ENCODE measurements around the gene RNF217.
A peak's percentile ranks its signal among the peaks of the same experiment; 100 is the strongest.

The RNF217 gene

GRCh38 chr6:125037827-125038226 is 75.6 kb downstream of the RNF217 start:
- no peaks in the 10 kb centered on the region for H3K36me3 ChIP-seq (ENCODE audit: control insufficient read depth, insufficient read depth, low read length)
- H3K4me1 ChIP-seq (ENCODE audit: control insufficient read depth, insufficient read depth, low read length) = no peaks in the 10 kb centered on the region
- no peak overlapping the region for H3K4me3 ChIP-seq (ENCODE audit: low read depth, low read length)
- no peak overlapping the region for H3K9ac ChIP-seq (ENCODE audit: low read depth, low read length)
- H3K9me3 ChIP-seq (ENCODE audit: control insufficient read depth, insufficient read depth, low read length) = no peaks in the 10 kb centered on the region
- no peaks in the 10 kb centered on the region for H3K27me3 ChIP-seq (ENCODE audit: control insufficient read depth, insufficient read depth, low read length)
- H3K27ac ChIP-seq (ENCODE audit: low read depth, low read length) = no peak overlapping the region

GRCh38 chr6:125038925-125039324 is 76.7 kb downstream of the RNF217 start:
- no peaks in the 10 kb centered on the region for H3K27me3 ChIP-seq (ENCODE audit: control insufficient read depth, insufficient read depth, low read length)
- no peak overlapping the region for H3K27ac ChIP-seq (ENCODE audit: low read depth, low read length)
- no peaks in the 10 kb centered on the region for H3K36me3 ChIP-seq (ENCODE audit: control insufficient read depth, insufficient read depth, low read length)
- H3K9me3 ChIP-seq (ENCODE audit: control insufficient read depth, insufficient read depth, low read length) = no peaks in the 10 kb centered on the region
- no peak overlapping the region for H3K9ac ChIP-seq (ENCODE audit: low read depth, low read length)
- peaks cover 10% of the 10 kb centered on the region; the same call in 1 of the 2 replicates for H3K4me1 ChIP-seq (ENCODE audit: control insufficient read depth, insufficient read depth, low read length)
- H3K4me3 ChIP-seq (ENCODE audit: low read depth, low read length) = no peak overlapping the region

- Histone ChIP-seq H3K27me3 (ENCODE audit: control insufficient read depth, insufficient read depth, low read length) (no peaks in the 10 kb centered on the region), H3K4me3 (ENCODE audit: low read depth, low read length) (no peak overlapping the region), H3K36me3 (ENCODE audit: control insufficient read depth, insufficient read depth, low read length) (no peaks in the 10 kb centered on the region), H3K4me1 (ENCODE audit: control insufficient read depth, insufficient read depth, low read length) (peaks cover 20% of the 10 kb centered on the region), H3K9me3 (ENCODE audit: control insufficient read depth, insufficient read depth, low read length) (no peaks in the 10 kb centered on the region), H3K9ac (ENCODE audit: low read depth, low read length) (no peak overlapping the region), H3K27ac (ENCODE audit: low read depth, low read length) (no peak overlapping the region)
Observed at GRCh38 chr6:125041740-125042459, 79.7 kb downstream of the RNF217 start.

- Histone ChIP-seq H3K4me1 (ENCODE audit: control insufficient read depth, insufficient read depth, low read length) (peaks cover 20% of the 10 kb centered on the region), H3K4me3 (ENCODE audit: low read depth, low read length) (no peak overlapping the region), H3K27me3 (ENCODE audit: control insufficient read depth, insufficient read depth, low read length) (no peaks in the 10 kb centered on the region), H3K9ac (ENCODE audit: low read depth, low read length) (no peak overlapping the region), H3K36me3 (ENCODE audit: control insufficient read depth, insufficient read depth, low read length) (no peaks in the 10 kb centered on the region), H3K27ac (ENCODE audit: low read depth, low read length) (no peak overlapping the region), H3K9me3 (ENCODE audit: control insufficient read depth, insufficient read depth, low read length) (no peaks in the 10 kb centered on the region)
Observed at GRCh38 chr6:125044066-125044465, 81.8 kb downstream of the RNF217 start.

- Histone ChIP-seq H3K9ac (ENCODE audit: low read depth, low read length) (no peak overlapping the region), H3K9me3 (ENCODE audit: control insufficient read depth, insufficient read depth, low read length) (no peaks in the 10 kb centered on the region), H3K4me1 (ENCODE audit: control insufficient read depth, insufficient read depth, low read length) (peaks cover 20% of the 10 kb centered on the region), H3K27ac (ENCODE audit: low read depth, low read length) (no peak overlapping the region), H3K4me3 (ENCODE audit: low read depth, low read length) (no peak overlapping the region), H3K27me3 (ENCODE audit: control insufficient read depth, insufficient read depth, low read length) (no peaks in the 10 kb centered on the region), H3K36me3 (ENCODE audit: control insufficient read depth, insufficient read depth, low read length) (no peaks in the 10 kb centered on the region)
Observed at GRCh38 chr6:125044667-125045066, 82.4 kb downstream of the RNF217 start.

GRCh38 chr6:125046107-125046925 is 84.1 kb downstream of the RNF217 start:
- Histone ChIP-seq H3K27ac (ENCODE audit: low read depth, low read length) (peak overlapping the region; percentile 65), H3K9me3 (ENCODE audit: control insufficient read depth, insufficient read depth, low read length) (no peaks in the 10 kb centered on the region), H3K36me3 (ENCODE audit: control insufficient read depth, insufficient read depth, low read length) (no peaks in the 10 kb centered on the region), H3K9ac (ENCODE audit: low read depth, low read length) (no peak overlapping the region), H3K4me1 (ENCODE audit: control insufficient read depth, insufficient read depth, low read length) (peaks cover 20% of the 10 kb centered on the region), H3K4me3 (ENCODE audit: low read depth, low read length) (no peak overlapping the region), H3K27me3 (ENCODE audit: control insufficient read depth, insufficient read depth, low read length) (no peaks in the 10 kb centered on the region)

GRCh38 chr6:125048274-125048673 is 86.0 kb downstream of the RNF217 start:
- Histone ChIP-seq H3K36me3 (ENCODE audit: control insufficient read depth, insufficient read depth, low read length) (no peaks in the 10 kb centered on the region), H3K9me3 (ENCODE audit: control insufficient read depth, insufficient read depth, low read length) (no peaks in the 10 kb centered on the region), H3K27me3 (ENCODE audit: control insufficient read depth, insufficient read depth, low read length) (no peaks in the 10 kb centered on the region), H3K4me1 (ENCODE audit: control insufficient read depth, insufficient read depth, low read length) (peaks cover 16% of the 10 kb centered on the region), H3K27ac (ENCODE audit: low read depth, low read length) (no peak overlapping the region), H3K4me3 (ENCODE audit: low read depth, low read length) (no peak overlapping the region), H3K9ac (ENCODE audit: low read depth, low read length) (no peak overlapping the region)

- Histone ChIP-seq H3K4me1 (ENCODE audit: control insufficient read depth, insufficient read depth, low read length) (peaks cover 8% of the 10 kb centered on the region), H3K9ac (ENCODE audit: low read depth, low read length) (no peak overlapping the region), H3K9me3 (ENCODE audit: control insufficient read depth, insufficient read depth, low read length) (no peaks in the 10 kb centered on the region), H3K4me3 (ENCODE audit: low read depth, low read length) (no peak overlapping the region), H3K27ac (ENCODE audit: low read depth, low read length) (no peak overlapping the region), H3K27me3 (ENCODE audit: control insufficient read depth, insufficient read depth, low read length) (no peaks in the 10 kb centered on the region), H3K36me3 (ENCODE audit: control insufficient read depth, insufficient read depth, low read length) (no peaks in the 10 kb centered on the region)
Observed at GRCh38 chr6:125050663-125051318, 88.6 kb downstream of the RNF217 start.

GRCh38 chr6:125053809-125054208 is 91.6 kb downstream of the RNF217 start:
- Histone ChIP-seq H3K4me1 (ENCODE audit: control insufficient read depth, insufficient read depth, low read length) (no peaks in the 10 kb centered on the region), H3K36me3 (ENCODE audit: control insufficient read depth, insufficient read depth, low read length) (no peaks in the 10 kb centered on the region), H3K9ac (ENCODE audit: low read depth, low read length) (no peak overlapping the region), H3K27me3 (ENCODE audit: control insufficient read depth, insufficient read depth, low read length) (no peaks in the 10 kb centered on the region), H3K9me3 (ENCODE audit: control insufficient read depth, insufficient read depth, low read length) (no peaks in the 10 kb centered on the region), H3K27ac (ENCODE audit: low read depth, low read length) (no peak overlapping the region), H3K4me3 (ENCODE audit: low read depth, low read length) (no peak overlapping the region)

- Histone ChIP-seq H3K36me3 (ENCODE audit: control insufficient read depth, insufficient read depth, low read length) (no peaks in the 10 kb centered on the region), H3K4me3 (ENCODE audit: low read depth, low read length) (no peak overlapping the region), H3K9ac (ENCODE audit: low read depth, low read length) (no peak overlapping the region), H3K27me3 (ENCODE audit: control insufficient read depth, insufficient read depth, low read length) (no peaks in the 10 kb centered on the region), H3K4me1 (ENCODE audit: control insufficient read depth, insufficient read depth, low read length) (no peaks in the 10 kb centered on the region), H3K9me3 (ENCODE audit: control insufficient read depth, insufficient read depth, low read length) (no peaks in the 10 kb centered on the region), H3K27ac (ENCODE audit: low read depth, low read length) (no peak overlapping the region)
Observed at GRCh38 chr6:125054331-125054730, 92.1 kb downstream of the RNF217 start.
